ENCODE results near the gene MYL3. TPM values are rescaled to one million over a fixed set of nuclear protein-coding genes. Genes with fewer than 3 reads are reported as not detected.

MYL3 gene
- polyA plus RNA-seq, 1 of the 3 experiments (the other 2 are of a cell fraction): not detected

DNA sequence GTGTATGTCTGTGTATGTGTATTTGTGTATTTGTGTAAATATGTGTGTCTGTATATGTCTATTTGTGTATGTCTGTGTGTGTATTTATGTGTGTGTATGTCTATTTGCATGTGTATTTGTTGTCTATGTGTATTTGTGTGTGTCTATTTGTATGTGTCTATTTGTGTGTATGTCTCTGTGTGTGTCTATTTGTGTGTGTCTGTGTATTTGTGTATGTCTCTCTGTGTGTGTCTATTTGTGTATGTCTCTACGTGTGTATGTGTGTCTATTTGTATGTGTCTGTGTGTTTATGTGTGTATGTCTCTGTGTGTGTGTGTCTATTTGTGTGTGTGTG is 44.7 kb upstream of the MYL3 start:
- H3F3A ChIP-seq (replicated peaks; ENCODE audit: insufficient read depth): no peaks in the 10 kb centered on the region
- H3K9me2 ChIP-seq: no peaks in the 10 kb centered on the region
- no peaks in the 10 kb centered on the region for H3K36me3 ChIP-seq (replicated peaks in 1 of 2; ENCODE audit: control insufficient read depth in 1 of 2, insufficient read depth in 2 of 2, low read length in 1 of 2)
- no peak overlapping the region for H3K27ac ChIP-seq (ENCODE audit: low read depth in 2 of 2, low read length in 1 of 2)
- no peaks in the 10 kb centered on the region for H3K79me2 ChIP-seq (ENCODE audit: insufficient read depth)
- CTCF ChIA-PET: interaction anchor here (2.3 to 2.6 kb wide), 4 partner anchors 13 to 198 kb away, joined by 11 to 70 read pairs (median 42); no protein-coding TSS in a partner anchor
- 58% methylated on average over 1 of the region's 1 CpG for WGBS (ENCODE audit: low lambda C conversion rate)
- no peaks in the 10 kb centered on the region for H4K20me1 ChIP-seq (ENCODE audit: insufficient read depth)
- H3K9ac ChIP-seq: no peak overlapping the region
- no peak for DNase-seq
- no peak overlapping the region for H3K4me2 ChIP-seq
- POLR2A ChIA-PET: no interaction called here
- no peaks in the 10 kb centered on the region for H3K27me3 ChIP-seq (ENCODE audit: insufficient read depth)
- H3K4me3 ChIP-seq (ENCODE audit: low read depth in 2 of 2, low read length in 1 of 2): no peak overlapping the region
- H2AFZ ChIP-seq (ENCODE audit: low read depth): no peak overlapping the region
- H3K4me1 ChIP-seq (ENCODE audit: control insufficient read depth in 1 of 2, insufficient read depth in 2 of 2, low read depth in 1 of 2, low read length in 1 of 2): peaks cover 0 to 11% of the 10 kb centered on the region in 2 experiments; a peak in 1 of 4 replicates
- no peaks in the 10 kb centered on the region for H3K9me3 ChIP-seq
- no peak for TF ChIP-seq FOXM1 (IDR thresholded peaks at IDR 0.05; ENCODE audit: low read depth)
- no peak for TF ChIP-seq ELF1 (IDR thresholded peaks at IDR 0.05)
- TF ChIP-seq TAF1 (IDR thresholded peaks at IDR 0.05; ENCODE audit: borderline replicate concordance, low read depth, low read length): no peak
- TF ChIP-seq, protein P1, sequence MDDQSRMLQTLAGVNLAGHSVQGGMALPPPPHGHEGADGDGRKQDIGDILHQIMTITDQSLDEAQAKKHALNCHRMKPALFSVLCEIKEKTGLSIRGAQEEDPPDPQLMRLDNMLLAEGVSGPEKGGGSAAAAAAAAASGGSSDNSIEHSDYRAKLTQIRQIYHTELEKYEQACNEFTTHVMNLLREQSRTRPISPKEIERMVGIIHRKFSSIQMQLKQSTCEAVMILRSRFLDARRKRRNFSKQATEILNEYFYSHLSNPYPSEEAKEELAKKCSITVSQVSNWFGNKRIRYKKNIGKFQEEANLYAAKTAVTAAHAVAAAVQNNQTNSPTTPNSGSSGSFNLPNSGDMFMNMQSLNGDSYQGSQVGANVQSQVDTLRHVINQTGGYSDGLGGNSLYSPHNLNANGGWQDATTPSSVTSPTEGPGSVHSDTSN (IDR thresholded peaks at IDR 0.05): no peak
- no peak for TF ChIP-seq ZBTB33 (IDR thresholded peaks at IDR 0.05; ENCODE audit: borderline replicate concordance, low read depth)
- TF ChIP-seq YY1 (IDR thresholded peaks at IDR 0.05; ENCODE audit: low read depth): no peak
- no peak for TF ChIP-seq USF2 (IDR thresholded peaks at IDR 0.05; ENCODE audit: borderline replicate concordance, low read depth, low read length)
- TF ChIP-seq TCF12 (IDR thresholded peaks at IDR 0.05): no peak
- no peak for TF ChIP-seq POLR2AphosphoS5 (IDR thresholded peaks at IDR 0.05; ENCODE audit: low read depth, low read length)
- no peak for TF ChIP-seq IRF3 (IDR thresholded peaks at IDR 0.05; ENCODE audit: low read depth, low read length)
- no peak for TF ChIP-seq EP300 (IDR thresholded peaks at IDR 0.05; ENCODE audit: borderline replicate concordance in 1 of 2, low read depth in 1 of 2, low read length in 1 of 2)
- no peak for TF ChIP-seq FOSL2 (IDR thresholded peaks at IDR 0.05; ENCODE audit: borderline replicate concordance, low read depth)
- no peak for TF ChIP-seq SMC3 (IDR thresholded peaks at IDR 0.05; ENCODE audit: low read depth, low read length)
- no peak for TF ChIP-seq RAD21 (IDR thresholded peaks at IDR 0.05; ENCODE audit: low read length)
- TF ChIP-seq, protein P2, sequence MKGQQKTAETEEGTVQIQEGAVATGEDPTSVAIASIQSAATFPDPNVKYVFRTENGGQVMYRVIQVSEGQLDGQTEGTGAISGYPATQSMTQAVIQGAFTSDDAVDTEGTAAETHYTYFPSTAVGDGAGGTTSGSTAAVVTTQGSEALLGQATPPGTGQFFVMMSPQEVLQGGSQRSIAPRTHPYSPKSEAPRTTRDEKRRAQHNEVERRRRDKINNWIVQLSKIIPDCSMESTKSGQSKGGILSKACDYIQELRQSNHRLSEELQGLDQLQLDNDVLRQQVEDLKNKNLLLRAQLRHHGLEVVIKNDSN (IDR thresholded peaks at IDR 0.05; ENCODE audit: borderline replicate concordance, low read depth): no peak
- TF ChIP-seq EZH2phosphoT487 (IDR thresholded peaks at IDR 0.05; ENCODE audit: borderline replicate concordance, low read depth): no peak
- no peak for TF ChIP-seq RXRA (IDR thresholded peaks at IDR 0.05; ENCODE audit: borderline replicate concordance, low read depth)

Data from SK-N-SH (cell line).